NCI-H1436 treated with DMSO at 0.1 percent for 48 hours (cell line): ENCODE results near the gene SKOR1.

ENCODE experiments used
- DNase-seq: peaks from one replicate; lab custom pipeline; 2025; lab: John Stamatoyannopoulos, UW

SKOR1 gene

DNA sequence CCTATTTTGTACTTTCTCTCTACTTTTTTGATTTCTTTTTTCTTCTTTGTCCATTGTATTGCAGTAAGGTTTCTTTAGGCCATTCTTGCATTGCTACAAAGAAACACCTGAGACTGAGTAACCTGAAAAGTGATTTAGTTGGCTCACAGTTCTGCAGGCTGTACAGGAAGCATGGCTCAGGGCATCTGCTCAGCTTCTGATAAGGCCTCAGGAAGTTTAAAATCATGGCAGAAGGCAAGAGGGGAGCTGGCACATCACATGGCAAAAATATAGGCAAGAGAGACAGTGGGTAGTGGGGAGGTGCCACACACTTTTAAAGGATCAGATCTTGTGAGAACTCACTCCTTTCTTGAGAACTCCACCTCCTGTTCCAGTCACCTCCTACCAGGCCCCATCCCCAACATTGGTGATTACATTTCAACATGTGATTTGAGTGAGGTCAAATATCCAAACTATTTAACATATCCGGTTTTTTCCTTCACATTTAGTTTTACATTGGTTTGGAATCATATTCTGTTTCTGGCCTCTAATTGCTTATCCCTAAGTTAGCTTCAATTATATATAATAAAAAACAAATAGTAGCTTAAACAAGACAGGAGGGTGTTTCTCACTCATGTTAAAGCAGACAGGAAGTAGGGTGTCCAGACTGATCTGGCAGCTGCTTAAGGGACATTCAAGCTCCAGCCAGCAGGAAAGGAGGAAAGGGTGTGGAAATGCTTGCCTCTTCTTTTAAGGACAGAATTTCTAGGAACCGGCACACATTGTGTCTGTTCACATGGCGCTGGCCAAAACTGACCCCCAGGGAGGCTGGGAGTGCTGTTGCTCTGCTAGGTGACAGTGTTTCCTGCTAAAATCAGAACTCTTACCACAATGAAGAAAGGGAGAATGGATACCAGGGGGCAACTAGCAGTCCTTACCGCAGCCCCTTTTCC is 28.8 kb upstream of the SKOR1 start:
- no peak for DNase-seq

GRCh38 chr15:67799801-67800205 is 25.5 kb upstream of the SKOR1 start:
- DNase-seq = no peak

- DNase-seq = no peak
Measured at GRCh38 chr15:67801142-67801541, 24.2 kb upstream of the SKOR1 start.

DNA sequence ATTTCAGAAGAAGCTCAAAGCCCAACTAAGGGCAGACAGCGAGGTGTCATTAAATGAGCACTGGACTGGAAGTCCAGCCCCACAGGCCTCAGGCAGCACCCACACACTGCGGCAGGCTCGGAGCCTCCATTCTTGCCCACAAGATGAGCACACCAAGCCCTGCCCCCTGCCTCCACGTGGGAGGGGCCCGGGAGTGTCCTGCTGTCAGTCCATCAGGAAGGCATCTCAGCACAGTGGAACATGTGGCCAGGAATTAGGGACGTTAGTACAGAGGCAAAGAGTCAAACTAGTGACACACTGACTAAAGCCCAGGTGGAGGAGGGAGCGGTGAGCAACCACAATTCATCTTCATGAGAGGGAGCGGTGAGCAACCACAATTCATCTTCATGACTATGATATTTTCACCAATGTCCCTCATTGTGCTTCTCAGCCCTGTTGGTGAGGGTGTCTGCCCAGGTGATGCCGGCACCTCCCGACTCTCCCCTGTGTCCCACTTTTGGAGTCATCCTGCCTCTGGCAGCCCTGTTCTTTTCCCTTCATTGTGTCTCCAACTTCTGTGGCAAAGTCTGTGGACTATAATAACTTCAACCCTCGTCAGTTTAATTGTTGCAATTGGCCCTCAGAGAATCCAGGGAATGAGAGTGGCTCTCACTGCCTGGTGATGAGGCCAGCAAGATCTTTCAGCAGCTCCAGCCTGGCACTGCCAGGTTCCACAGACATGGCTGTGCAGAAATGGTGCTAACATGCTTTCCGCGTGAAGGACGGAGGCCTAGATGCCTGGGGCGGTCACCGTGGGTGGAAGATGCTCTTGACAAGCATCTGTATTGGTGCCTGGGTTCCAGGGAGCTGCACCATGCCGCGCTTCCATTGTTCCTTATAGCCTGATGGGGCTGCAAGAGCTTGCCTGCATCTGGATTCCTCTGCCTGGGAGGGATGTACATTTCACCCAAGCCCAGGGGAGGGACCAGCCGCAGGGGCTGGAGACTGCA is 23.1 kb upstream of the SKOR1 start:
- no peak for DNase-seq

DNA sequence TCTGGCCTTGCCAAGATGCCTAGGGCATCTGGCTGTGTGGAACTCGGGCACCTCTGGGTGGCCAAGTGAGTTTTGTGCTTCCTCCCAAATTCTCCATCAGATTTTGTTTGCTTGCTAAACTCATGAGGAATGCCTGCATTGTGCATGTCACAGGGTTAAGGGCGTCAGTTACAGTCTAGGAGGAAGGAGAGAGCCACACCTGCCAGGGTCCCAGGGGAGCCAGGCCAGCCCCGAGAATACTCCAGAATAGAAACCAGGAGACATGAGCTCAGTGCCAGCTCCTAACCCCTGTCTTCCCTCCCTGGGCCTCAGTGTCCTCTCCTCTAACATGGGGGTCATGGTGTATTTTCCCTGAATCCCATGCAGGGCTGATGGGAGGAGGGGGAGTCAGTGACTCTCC is 22.0 kb upstream of the SKOR1 start:
- DNase-seq = no peak

- no peak for DNase-seq
Measured at GRCh38 chr15:67803996-67804843, 21.1 kb upstream of the SKOR1 start.

GRCh38 chr15:67805008-67805665 is 20.2 kb upstream of the SKOR1 start:
- DNase-seq = no peak

DNA sequence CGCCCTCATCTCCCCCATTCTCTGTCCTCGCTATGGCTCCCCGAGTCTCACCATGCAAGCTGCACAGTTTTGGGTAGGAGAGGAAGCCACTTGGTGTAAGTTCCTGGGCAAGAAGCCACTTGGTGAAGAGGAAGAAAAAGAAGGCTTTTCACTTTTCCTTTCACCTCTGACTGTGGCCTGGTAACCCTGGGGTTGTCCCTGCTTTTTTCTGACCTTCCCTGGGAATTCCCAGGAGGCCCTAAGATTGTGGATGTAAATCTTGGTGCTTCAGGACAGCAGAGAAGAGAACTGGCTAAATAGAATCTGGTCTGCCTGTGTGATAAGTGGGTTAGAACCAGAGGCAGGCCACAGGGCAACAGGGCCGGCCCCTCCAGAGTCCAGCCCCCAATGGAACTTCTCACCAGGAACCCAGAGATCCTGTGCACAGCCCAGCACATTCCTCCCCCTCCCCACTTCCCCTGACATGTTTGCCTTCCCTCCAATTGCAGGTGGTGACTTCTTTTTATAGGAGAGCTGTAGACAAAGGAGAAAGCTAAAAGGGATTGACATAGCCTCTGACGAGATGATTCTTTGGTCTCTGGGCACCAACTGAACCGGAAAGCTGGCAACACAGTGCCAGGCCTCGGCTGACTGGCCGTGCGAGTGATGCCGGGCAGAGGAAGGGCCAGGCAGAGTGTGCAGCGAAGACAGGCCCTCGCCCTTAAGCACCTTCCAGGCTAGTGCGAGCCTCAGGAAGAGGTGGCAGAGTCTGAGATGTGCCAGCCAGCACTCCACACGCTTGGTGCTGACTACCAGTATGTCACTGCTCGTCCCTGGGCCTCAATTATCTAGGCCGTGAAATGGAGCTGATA is 19.4 kb upstream of the SKOR1 start:
- no peak for DNase-seq

- DNase-seq = no peak
Measured at GRCh38 chr15:67806536-67806935, 18.8 kb upstream of the SKOR1 start.

DNA sequence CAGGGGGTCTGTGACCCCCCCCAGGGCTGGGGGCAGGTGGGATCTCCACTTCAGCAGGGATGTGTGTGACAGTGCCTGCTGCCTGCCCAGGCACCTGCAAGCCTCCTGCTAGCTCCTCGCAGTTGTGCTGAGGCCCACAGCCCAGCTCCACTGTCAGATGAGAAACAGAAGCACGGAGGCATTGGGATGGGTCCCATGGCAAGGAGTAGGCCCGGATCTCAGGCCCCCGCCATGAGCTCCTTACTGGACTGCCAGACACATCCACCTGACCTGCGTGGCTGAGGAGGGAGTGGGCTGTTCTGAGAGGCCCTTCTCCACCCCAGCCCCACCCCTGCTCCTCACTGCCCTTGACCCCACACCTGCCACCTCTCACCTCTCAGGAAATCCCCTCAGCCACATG is 18.2 kb upstream of the SKOR1 start:
- no peak for DNase-seq

DNA sequence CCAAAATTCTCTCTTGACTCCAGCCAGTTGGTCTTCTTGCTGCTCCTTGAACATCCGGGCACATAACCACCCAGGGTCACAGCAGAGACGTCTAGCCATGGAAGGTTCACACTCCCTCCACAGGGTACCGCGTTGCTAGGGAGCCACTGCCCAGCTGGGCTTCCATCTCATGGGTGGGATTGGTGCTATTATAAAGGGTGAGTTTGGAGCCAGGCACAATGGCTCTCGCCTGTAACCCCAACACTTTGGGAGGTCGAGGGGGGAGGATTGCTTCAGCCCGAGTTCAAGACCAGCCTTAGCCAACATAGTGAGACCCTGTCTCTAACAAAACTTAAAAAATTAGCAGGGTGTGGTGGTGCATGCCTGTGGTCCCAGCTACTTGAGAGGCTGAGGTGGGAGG is 17.5 kb upstream of the SKOR1 start:
- no peak for DNase-seq

GRCh38 chr15:67808821-67809220 is 16.5 kb upstream of the SKOR1 start:
- DNase-seq = no peak

DNA sequence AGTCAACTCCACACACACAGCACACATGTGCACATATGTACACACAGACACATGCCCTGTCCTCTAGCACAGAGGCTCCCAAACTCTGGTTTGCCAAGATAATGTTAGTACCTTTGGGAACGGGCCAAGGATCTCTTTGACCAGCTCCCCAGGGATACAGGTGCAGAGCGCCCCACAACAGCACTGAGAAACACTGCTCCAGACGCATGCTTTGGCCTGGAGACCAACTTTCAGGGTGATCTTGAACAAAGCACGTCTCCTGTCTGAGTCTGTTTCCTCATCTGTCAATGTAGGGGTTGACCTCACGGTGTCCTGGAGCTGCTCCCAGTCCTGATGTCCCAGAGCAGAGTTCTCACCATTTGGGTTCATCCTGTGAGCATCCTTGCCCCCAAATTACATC is 15.9 kb upstream of the SKOR1 start:
- DNase-seq = no peak

DNA sequence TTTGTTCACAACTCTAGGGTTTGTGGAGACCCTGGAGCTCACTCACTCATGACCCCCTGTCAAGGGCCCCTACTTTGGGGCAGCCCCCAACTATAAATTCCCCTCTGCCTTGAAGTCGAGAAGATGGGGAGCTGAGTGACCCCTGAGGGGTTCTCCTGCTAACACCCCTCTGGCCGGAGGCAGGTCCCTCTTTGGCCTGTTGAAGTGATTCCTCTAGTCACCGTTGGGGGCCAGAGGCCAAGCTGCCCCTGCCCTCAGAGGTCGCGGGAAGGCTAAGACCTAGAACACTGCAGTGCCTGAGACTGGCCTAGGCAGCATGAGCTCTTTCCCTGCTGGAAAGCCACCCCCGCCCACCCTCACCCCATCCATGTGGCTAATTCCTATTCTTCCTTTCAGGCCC is 15.4 kb upstream of the SKOR1 start:
- DNase-seq = no peak

DNA sequence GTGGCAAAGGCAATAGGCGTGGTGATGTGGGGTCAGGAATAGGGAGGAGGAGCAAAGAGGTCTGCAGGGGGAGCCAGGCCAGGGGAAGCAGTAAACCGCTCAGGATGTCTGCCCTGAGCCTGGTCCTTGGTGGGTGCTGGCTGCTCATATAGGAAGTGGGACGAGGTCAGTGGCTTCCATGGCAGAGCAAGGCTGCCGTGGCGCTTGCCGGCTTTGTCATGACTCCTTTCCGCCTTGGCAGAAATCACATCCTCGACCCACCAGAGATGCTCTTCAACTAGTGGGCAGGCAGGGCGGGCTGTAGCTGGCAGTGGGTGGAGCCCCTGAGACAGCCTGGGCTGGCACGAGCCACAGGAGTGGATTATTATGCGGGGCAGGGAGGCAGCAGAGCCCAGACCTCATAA is 13.1 kb upstream of the SKOR1 start:
- DNase-seq = no peak

GRCh38 chr15:67813104-67813634 is 12.1 kb upstream of the SKOR1 start:
- DNase-seq = no peak

DNA sequence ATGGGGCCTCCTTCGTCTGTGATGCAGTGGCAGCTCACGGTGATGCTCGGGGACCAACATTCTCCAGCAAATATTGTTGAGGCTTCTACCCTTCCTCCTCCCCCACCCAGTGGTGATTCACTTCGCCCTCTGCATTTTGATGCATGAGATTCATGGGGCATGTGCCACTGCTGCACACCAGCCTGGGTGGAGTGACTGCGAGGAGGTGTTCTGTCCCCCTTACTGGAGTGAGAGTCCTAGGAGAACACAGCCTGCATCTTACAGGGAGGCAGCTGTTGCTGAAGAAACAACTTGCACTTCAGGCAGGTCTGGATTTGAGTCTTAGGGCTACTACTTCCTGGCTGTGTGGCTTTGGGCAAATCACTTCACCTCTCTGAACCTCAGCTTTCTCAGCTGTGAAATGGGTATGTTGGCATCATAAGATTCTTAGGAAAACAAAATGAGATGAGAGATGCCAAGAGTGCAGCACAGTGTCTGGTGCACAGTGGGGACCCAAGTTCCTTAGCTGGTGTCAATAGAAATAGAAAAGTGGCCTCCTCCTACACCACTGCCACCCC is 10.2 kb upstream of the SKOR1 start:
- DNase-seq = no peak

DNA sequence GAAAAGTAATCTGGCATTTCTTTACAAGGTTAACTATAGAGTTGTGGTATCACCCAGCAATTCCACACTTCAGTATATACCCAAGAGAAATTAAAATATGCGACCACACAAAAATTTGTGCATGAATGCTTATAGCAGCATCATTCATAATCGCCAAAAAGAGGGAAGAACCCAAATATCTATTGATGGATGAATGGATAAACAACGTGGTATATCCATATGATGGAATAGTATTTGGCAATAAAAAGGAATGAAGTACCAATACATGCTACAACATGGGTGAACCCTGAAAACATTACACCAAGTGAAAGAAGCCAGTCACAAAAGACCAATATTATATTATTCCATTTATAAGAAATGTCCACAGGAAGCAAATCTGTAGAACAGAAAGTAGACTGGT is 8.6 kb upstream of the SKOR1 start:
- no peak for DNase-seq

DNA sequence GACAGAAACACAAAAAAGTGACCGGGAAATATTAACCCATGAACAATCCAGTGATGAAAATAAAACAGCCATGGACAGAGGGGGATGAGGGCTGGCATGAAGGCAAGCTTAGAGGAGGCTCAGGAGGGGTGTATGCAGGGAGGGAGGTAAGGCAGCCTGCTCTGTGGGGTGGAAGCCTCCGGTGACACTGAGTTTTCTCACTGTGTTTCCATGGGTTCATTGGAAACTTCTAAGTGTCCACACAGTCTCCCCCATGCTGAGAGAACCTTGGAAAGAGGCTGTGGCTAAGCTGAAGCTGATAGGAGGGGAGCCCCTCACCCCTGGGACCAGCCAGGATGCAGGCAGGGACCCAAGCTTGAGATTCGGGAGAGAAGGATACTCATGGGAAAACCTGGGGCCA is 6.8 kb upstream of the SKOR1 start:
- DNase-seq = no peak

- DNase-seq = no peak
Measured at GRCh38 chr15:67819636-67820035, 5.7 kb upstream of the SKOR1 start.
